Measurements from ENCODE around the gene SEMA3D. TPM values are rescaled to one million over a fixed set of nuclear protein-coding genes. Genes with fewer than 3 reads are reported as not detected.

The SEMA3D gene
- total and polyA plus RNA-seq, 2 donors (not counting 1 experiment from before 2014, with no cell fraction given): 0.46 to 0.59 TPM

- Mint-ChIP-seq H3K9me3 (ENCODE audit: insufficient read depth) (no peaks in the 10 kb centered on the region), H3K27me3 (no peaks in the 10 kb centered on the region), H3K4me1 (no peaks in the 10 kb centered on the region), H3K27ac (no peak overlapping the region), H3K4me3 (no peak overlapping the region)
- TF ChIP-seq EZH2 (IDR thresholded peaks at IDR 0.05; ENCODE audit: borderline replicate concordance, insufficient read depth, low read depth, low read length, poor library complexity, severe bottlenecking): no peak
- TF ChIP-seq CTCF (IDR thresholded peaks at IDR 0.05): no peak
- intact Hi-C loops (cut with micrococcal nuclease): no loop called here
- CTCF ChIA-PET: no interaction called here
- no CpG with 5 or more reads among the region's 1 CpG for WGBS (ENCODE audit: insufficient coverage)
- no peaks in the 10 kb centered on the region for H3K79me2 ChIP-seq (ENCODE audit: control insufficient read depth, insufficient read depth, low read length)
- no peak overlapping the region for H3K9ac ChIP-seq (ENCODE audit: low read length)
- H3K4me2 ChIP-seq (replicated peaks; ENCODE audit: low read depth, low read length, poor library complexity, severe bottlenecking): no peak overlapping the region
- H3K27ac ChIP-seq (ENCODE audit: low read length in 2 of 2): no peak overlapping the region
- POLR2A ChIA-PET: no interaction called here
- no peaks in the 10 kb centered on the region for H3K27me3 ChIP-seq (replicated peaks in 1 of 4; ENCODE audit: control extremely low read depth in 1 of 4, control insufficient read depth in 3 of 4, insufficient read depth in 4 of 4, low read length in 3 of 4)
- no peak for DNase-seq
- H3K9me3 ChIP-seq (ENCODE audit: control extremely low read depth in 1 of 3, control insufficient read depth in 2 of 3, insufficient read depth in 1 of 3, low read length in 2 of 3): no peaks in the 10 kb centered on the region
- no peak overlapping the region for H2AFZ ChIP-seq (ENCODE audit: insufficient read depth, low read depth, low read length, poor library complexity, severe bottlenecking)
- H3K36me3 ChIP-seq (replicated peaks in 1 of 2; ENCODE audit: control extremely low read depth in 1 of 2, control insufficient read depth in 1 of 2, extremely low read depth in 1 of 2, insufficient read depth in 2 of 2, low read length in 1 of 2): no peaks in the 10 kb centered on the region
- no peaks in the 10 kb centered on the region for H4K20me1 ChIP-seq (ENCODE audit: control insufficient read depth, insufficient read depth, low read length, poor library complexity, severe bottlenecking)
- H3K4me3 ChIP-seq (ENCODE audit: control extremely low read depth in 1 of 5, extremely low read depth in 1 of 5, insufficient read depth in 1 of 5, low read depth in 2 of 5, low read length in 4 of 5): no peak overlapping the region
- no peak for ATAC-seq (ENCODE audit: low read depth)
- H3K4me1 ChIP-seq (ENCODE audit: control insufficient read depth in 2 of 2, insufficient read depth in 2 of 2, low read length in 2 of 2): no peaks in the 10 kb centered on the region
Measured at GRCh38 chr7:85019176-85019575, 167.7 kb downstream of the SEMA3D start.

- intact Hi-C loops (cut with micrococcal nuclease): no loop called here
- ATAC-seq (ENCODE audit: low read depth) (no peak), DNase-seq (no peak)
- Histone ChIP-seq H3K79me2 (ENCODE audit: control insufficient read depth, insufficient read depth, low read length) (no peaks in the 10 kb centered on the region), H3K4me1 (ENCODE audit: control insufficient read depth in 2 of 2, insufficient read depth in 2 of 2, low read length in 2 of 2) (no peaks in the 10 kb centered on the region), H4K20me1 (ENCODE audit: control insufficient read depth, insufficient read depth, low read length, poor library complexity, severe bottlenecking) (no peaks in the 10 kb centered on the region), H3K36me3 (replicated peaks in 1 of 2; ENCODE audit: control extremely low read depth in 1 of 2, control insufficient read depth in 1 of 2, extremely low read depth in 1 of 2, insufficient read depth in 2 of 2, low read length in 1 of 2) (no peaks in the 10 kb centered on the region), H3K9ac (ENCODE audit: low read length) (no peak overlapping the region), H3K27me3 (replicated peaks in 1 of 4; ENCODE audit: control extremely low read depth in 1 of 4, control insufficient read depth in 3 of 4, insufficient read depth in 4 of 4, low read length in 3 of 4) (no peaks in the 10 kb centered on the region), H3K4me2 (replicated peaks; ENCODE audit: low read depth, low read length, poor library complexity, severe bottlenecking) (no peak overlapping the region), H3K27ac (ENCODE audit: low read length in 2 of 2) (no peak overlapping the region), H3K4me3 (ENCODE audit: control extremely low read depth in 1 of 5, extremely low read depth in 1 of 5, insufficient read depth in 1 of 5, low read depth in 2 of 5, low read length in 4 of 5) (no peak overlapping the region), H3K9me3 (ENCODE audit: control extremely low read depth in 1 of 3, control insufficient read depth in 2 of 3, insufficient read depth in 1 of 3, low read length in 2 of 3) (no peaks in the 10 kb centered on the region), H2AFZ (ENCODE audit: insufficient read depth, low read depth, low read length, poor library complexity, severe bottlenecking) (no peak overlapping the region)
- ChIA-PET POLR2A (no interaction called here), CTCF (no interaction called here)
- no peaks in the 10 kb centered on the region for H3K4me1 Mint-ChIP-seq
- H3K27ac Mint-ChIP-seq: no peak overlapping the region
- no peak overlapping the region for H3K4me3 Mint-ChIP-seq
- no peaks in the 10 kb centered on the region for H3K27me3 Mint-ChIP-seq
- no peaks in the 10 kb centered on the region for H3K9me3 Mint-ChIP-seq (ENCODE audit: insufficient read depth)
- no CpG with 5 or more reads among the region's 1 CpG for WGBS (ENCODE audit: insufficient coverage)
- TF ChIP-seq CTCF (IDR thresholded peaks at IDR 0.05): no peak
- no peak for TF ChIP-seq EZH2 (IDR thresholded peaks at IDR 0.05; ENCODE audit: borderline replicate concordance, insufficient read depth, low read depth, low read length, poor library complexity, severe bottlenecking)
Measured at GRCh38 chr7:85018498-85018897, 168.4 kb downstream of the SEMA3D start.

All from B cell (primary cell).